GM19468 (cell line): ENCODE data around the gene DNAJC8.

Experiments
- ATAC-seq: cut with Tn5 transposase; IDR thresholded peaks from one replicate; pipeline ENCODE4 v1.9.1; 2021; ENCODE audit warnings: mild to moderate bottlenecking, moderate library complexity, moderate number of reproducible peaks; ENCODE audit not compliant: unreplicated experiment; ENCODE audit errors: extremely low read depth

Gene DNAJC8

GRCh38 chr1:28232558-28233263 lies at the start of gene DNAJC8:
Gene DNAJC8, minus strand, starts transcription at chr1:28233029. Its CDS starts 31 bp downstream, at chr1:28232998.
- ATAC-seq, result peak; percentile 57

- no peak for ATAC-seq
Measured at GRCh38 chr1:28281608-28282425, 49.0 kb upstream of the DNAJC8 start.

- ATAC-seq, result no peak
Measured at GRCh38 chr1:28280977-28281381, 48.1 kb upstream of the DNAJC8 start.

- no peak for ATAC-seq
Measured at GRCh38 chr1:28280501-28280900, 47.7 kb upstream of the DNAJC8 start.

- no peak for ATAC-seq
Measured at GRCh38 chr1:28279721-28280120, 46.9 kb upstream of the DNAJC8 start.

- no peak for ATAC-seq
Measured at GRCh38 chr1:28278763-28279162, 45.9 kb upstream of the DNAJC8 start.

GRCh38 chr1:28273216-28273860 lies 40.5 kb upstream of the DNAJC8 start:
- no peak for ATAC-seq

GRCh38 chr1:28272215-28272852 lies 39.5 kb upstream of the DNAJC8 start:
- ATAC-seq, result no peak

GRCh38 chr1:28269529-28269928 lies 36.7 kb upstream of the DNAJC8 start:
- ATAC-seq, result no peak

GRCh38 chr1:28267633-28268032 lies 34.8 kb upstream of the DNAJC8 start:
- ATAC-seq, result no peak

GRCh38 chr1:28266920-28267322 lies 34.1 kb upstream of the DNAJC8 start:
- no peak for ATAC-seq

GRCh38 chr1:28265577-28265976 lies 32.7 kb upstream of the DNAJC8 start:
- ATAC-seq, result no peak

GRCh38 chr1:28264897-28265296 lies 32.1 kb upstream of the DNAJC8 start:
- no peak for ATAC-seq

- ATAC-seq, result no peak
Measured at GRCh38 chr1:28260803-28261174, 28.0 kb upstream of the DNAJC8 start.

- no peak for ATAC-seq
Measured at GRCh38 chr1:28259934-28260802, 27.3 kb upstream of the DNAJC8 start.

GRCh38 chr1:28259252-28259933 lies 26.6 kb upstream of the DNAJC8 start, which contains the start of gene SESN2:
Gene SESN2, plus strand, starts transcription at chr1:28259518. Its CDS starts 330 bp downstream, at chr1:28259848.
- ATAC-seq, result peak; percentile 86

- no peak for ATAC-seq
Measured at GRCh38 chr1:28258628-28259251, 25.9 kb upstream of the DNAJC8 start.

- no peak for ATAC-seq
Measured at GRCh38 chr1:28257736-28258135, 24.9 kb upstream of the DNAJC8 start.
